Erythroblast (primary cell): ENCODE data around the gene THOC7.

Experiments used
- GATA1 ChIP-seq: IDR thresholded peaks from 2 replicates; pipeline ENCODE4 v1.6.1; 2011; ENCODE audit warnings: low read depth, mild to moderate bottlenecking, control low read depth, low read length, moderate library complexity
- POLR2A ChIP-seq: IDR thresholded peaks from 2 replicates; pipeline ENCODE4 v1.6.1; 2011; ENCODE audit warnings: mild to moderate bottlenecking, low read length

DNA sequence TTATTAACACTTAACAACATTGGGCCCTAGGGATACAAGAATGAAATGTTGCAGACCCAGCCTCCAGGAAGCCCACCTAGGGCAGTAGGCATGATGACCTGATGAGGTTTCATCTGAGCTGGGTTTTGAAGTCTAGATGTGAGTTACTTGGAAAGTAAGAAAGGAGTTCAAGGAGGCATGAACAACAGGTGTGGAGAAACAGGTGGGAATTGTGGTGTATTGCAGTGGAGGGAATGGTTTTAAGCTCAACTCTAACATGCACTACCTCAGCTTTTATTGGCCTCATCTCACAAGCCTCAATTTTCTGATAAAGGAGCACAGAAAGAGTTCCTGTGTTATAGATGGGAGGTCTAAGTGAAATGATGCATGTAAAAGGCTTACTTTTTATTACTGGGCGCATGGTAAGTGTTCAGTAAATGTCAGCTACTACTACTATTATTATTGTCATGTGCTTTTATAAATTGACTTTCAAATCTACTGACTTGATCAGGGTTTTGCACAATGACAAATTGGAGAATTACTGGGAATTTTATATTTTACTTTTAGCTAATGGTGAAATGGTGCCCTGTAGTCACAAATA lies 29.3 kb upstream of the THOC7 start:
- TF ChIP-seq POLR2A (no peak), GATA1 (no peak)
